HG02571 (cell line): ENCODE results near the gene PINLYP.
"Not testable (repeated sequence)": the region's sequence is repeated elsewhere in the genome, so short reads cannot be mapped to it uniquely, and the experiment has no call there.

Experiments
- ATAC-seq: cut with Tn5 transposase; IDR thresholded peaks from one replicate; pipeline ENCODE4 v1.9.1; 2021; ENCODE audit warnings: mild to moderate bottlenecking, moderate library complexity; ENCODE audit not compliant: unreplicated experiment

PINLYP gene

DNA sequence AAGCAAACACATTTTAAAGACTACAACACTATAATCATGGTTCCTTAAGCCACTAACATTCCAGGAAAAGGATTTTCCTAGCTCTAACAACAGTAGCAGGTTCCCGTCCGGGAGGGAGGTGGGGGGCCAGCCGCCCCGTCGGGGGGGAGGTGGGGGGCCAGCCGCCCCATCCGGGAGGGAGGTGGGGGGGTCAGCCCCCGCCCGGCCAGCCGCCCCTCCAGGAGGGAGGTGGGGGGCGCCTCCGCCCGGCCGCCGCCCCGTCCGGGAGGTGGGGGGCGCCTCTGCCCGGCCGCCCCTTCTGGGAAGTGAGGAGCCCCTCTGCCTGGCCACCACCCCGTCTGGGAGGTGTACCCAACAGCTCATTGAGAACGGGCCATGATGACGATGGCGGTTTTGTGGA lies 27.7 kb upstream of the PINLYP start:
- not testable (repeated sequence) for ATAC-seq

DNA sequence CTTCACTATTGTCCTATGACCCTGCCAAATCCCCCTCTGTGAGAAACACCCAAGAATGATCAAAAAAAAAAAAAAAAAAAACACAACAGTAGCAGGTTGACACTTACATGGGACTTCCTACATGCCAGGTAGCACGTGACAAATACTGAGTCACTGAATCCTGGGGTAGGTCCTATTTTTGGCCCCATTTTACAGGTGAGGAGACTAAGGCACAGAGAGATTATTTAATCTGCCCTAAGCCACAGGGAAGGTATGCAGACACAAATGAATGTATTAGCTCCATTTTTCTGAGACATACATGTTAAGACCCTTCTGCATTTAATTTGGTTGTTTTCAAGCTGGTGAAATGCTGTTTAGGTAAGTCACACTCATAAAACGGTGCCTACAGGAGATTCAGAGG lies 26.9 kb upstream of the PINLYP start:
- ATAC-seq: no peak

DNA sequence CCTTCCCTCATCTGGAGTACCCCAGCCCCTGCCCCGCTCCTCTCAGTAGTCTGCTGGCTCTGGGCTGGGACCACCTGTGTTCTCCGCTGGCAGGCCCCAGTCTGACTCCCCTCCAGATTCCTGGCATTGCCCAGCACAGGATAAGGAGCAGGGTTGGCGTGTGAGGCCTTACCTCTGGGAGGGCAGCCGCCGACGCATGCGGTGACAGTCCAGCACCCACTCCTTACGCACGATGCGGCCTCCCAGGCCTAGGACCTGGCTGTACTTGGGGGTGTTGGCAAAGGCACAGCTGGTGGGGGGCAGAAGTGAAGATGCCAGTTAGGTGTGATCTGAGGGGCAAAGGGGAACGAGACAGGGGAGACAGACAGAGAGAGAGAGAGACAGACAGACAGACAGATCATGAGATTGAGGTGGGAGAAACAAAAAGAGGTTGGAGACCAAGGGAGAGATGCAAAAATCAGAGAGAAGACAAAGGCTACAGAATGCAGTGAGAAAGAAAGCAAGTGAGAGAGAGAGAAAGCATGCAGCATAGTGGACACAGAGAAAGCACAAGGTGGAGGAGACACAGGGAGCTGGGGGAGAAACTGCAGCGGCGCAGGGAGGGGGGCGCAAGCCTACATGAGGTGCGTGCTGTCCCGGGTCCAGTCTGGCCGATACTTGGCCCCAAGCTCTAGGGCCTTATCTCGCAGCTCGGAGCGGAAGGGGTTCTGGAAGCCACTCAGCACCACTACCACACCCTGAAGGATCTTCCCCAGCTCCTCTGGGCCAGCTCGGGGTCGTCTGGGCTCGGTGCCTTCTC lies 24.0 kb upstream of the PINLYP start:
- no peak for ATAC-seq

DNA sequence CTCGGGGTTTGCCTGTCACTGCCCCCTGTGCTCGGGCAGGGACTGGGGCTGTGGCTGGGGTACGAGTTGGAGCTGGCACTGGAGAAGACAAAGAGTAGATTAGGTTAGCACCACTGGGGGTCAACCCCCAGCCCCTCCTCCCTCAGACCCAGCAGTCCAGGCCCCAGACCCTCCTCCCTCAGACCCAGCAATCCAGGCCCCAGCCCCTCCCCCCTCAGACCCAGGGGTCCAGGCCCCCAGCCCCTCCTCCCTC lies 23.5 kb upstream of the PINLYP start:
- ATAC-seq: no peak

DNA sequence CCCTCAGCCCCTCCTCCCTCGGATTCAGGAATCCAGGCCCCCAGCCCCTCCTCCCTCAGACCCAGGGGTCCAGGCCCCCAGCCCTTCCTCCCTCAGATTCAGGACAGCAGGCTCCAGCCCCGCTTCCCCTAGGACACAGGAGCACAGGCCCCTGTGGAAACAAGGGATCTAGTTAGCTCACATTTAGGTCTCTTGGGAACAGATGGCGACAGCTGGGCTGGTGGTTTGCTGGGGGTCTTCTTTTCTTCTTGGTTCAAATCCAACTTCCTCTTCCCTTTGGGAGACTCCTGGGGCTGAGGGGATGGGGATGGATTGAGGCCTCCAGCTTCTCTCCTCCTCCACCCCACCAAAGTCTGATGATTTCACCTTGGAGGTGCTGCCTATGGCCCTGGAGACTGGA lies 23.0 kb upstream of the PINLYP start:
- no peak for ATAC-seq

DNA sequence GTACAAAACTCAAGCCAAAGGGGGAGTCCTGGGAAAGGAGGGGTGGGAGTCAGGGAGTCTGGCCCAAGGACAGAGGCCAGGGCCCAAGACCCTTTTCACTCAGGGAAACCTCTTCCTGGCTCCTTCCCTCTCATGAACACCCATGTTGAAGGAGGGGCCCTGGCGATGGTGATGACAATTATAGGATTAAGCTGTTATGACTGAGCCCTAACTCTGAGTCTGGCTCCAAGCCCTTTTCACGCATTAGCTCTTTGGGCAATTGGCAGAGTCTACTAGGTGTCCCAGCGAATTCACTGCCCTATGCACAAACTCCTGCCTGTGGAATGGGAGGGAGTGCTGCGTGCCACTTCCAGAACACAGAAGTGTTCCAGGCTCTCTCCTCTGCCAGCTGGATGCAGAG lies 21.9 kb upstream of the PINLYP start:
- ATAC-seq: no peak

DNA sequence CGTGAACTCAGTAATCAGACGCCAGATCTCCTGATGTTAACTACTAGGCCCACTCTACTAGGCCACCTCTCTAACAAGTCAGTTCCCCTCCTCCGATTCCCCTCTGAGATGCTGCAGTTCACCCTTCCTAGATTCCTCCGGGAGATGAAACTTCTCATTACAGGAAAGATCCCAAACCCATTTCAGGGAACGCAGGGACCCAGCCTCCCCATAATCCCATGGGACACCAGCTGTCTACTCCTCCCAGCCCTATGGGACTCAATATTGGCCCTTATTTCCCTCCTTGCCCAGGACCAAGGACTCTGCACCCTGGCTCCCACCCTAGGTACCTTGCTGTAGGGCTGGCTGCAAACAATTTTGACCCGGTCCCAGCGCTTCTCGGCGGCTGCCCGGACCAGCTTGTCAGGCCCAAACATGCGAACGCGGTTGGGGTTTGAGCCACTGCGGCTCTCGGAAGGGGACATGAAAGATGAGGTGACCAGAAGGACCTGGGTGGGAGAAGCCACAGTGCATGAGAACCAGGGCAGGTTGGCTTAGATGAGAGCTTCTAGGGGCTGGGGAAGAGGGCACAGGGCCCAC lies 21.2 kb upstream of the PINLYP start:
- ATAC-seq: no peak

DNA sequence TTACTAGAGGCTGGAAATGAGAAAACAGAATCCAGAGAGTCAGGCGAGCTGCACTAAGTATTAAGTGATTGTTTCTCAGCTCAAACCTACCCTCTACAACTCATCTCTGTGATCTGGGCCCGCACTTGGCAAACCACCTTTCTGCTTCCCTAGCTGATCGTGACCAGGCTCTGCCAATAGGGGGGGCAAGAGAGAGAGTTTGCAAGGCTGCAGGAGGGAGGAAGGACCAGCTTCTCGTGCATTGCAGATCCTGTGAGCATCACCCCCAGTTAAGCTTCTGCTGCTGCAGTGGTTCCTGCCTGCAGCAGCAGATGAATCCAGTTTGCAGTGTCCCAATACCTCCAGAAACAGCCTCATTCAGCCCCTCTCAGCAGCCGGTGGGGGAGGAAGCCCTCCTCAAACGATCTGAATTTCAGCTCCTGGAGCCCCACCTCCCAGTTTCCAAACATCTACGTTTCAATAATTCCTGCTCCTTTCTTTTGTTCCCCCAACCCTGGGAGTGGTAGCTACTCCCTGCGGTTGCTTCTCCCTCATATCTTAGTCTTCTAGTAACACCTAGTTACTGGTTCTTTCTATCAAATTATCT lies 20.3 kb upstream of the PINLYP start:
- ATAC-seq: no peak

DNA sequence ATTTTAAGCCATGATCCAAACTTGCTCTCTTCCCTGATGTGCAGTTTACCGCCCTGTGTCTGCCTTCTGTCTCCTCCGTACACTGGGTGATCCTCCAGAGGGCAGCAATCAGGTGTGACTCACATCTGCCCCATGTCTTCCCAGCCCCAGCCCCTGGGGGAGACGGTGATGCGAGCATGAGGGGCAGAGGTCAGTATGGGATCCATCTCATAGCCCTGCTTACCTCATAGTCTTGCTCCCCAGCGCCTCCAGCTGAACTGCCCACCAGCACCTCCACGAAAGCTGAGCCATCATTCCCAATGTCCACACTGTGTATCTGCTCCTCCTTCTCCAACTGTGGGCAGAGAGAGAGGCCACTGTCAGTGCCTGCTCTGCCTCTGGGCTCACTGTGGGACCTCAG lies 14.9 kb upstream of the PINLYP start:
- ATAC-seq: no peak

DNA sequence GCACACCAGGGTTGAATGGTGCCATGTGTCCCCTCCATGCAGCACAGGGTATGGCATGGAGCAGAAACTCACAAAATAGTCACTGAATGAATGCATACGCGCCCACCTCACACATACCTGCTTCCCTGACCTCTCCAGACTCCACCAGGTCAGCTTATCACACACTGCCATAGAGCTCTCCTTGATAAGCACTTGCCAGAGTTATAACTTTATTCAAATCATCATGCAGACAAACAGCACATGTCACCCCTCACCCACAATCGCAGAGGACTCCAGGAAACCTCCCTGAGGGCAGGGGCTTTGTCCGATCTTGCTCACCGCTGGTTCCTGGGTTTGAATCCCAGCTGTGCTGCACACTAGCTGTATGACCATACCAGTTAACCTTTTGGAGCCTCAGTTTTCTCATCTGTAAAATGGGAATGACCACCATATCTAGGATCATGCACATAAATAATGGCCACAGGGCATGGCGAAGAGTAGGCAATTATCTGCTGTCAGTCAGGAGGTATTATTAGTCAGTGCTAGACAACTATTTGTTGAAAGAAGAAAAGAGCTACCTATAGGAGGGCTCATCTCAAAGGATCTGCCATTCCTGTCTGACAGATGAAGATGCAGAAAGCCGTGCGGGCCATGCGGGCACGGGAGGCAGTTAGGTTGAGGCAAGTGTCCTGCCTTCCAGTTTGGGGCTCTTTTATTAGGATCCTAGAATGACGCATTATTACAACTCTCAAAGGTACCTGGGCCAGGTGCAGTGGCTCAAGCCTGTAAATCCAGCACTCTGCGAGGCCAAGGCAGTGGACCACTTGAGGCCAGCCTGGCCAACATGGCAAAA lies 14.2 kb upstream of the PINLYP start:
- no peak for ATAC-seq

DNA sequence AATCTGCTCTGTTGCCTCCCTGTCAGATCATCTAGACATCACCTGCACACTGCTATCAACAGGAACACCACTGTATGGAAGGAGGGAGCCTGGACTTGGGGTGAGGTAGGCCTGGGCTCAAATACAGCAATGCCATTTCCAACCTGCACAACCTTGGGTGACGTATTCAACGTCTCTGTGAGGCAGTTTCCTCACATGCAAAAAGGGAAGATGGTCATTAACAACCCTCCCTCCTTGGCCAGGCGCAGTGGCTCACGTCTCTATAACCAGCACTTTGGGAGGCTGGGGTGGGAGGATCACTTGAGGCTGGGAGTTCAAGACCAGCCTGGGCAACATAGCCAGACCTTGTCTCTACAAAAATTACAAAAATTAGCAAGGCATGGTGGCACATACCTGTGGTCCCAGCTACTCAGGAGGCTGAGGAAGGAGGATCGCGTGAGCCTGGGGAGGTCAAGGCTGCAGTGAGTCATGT lies 13.3 kb upstream of the PINLYP start:
- no peak for ATAC-seq

DNA sequence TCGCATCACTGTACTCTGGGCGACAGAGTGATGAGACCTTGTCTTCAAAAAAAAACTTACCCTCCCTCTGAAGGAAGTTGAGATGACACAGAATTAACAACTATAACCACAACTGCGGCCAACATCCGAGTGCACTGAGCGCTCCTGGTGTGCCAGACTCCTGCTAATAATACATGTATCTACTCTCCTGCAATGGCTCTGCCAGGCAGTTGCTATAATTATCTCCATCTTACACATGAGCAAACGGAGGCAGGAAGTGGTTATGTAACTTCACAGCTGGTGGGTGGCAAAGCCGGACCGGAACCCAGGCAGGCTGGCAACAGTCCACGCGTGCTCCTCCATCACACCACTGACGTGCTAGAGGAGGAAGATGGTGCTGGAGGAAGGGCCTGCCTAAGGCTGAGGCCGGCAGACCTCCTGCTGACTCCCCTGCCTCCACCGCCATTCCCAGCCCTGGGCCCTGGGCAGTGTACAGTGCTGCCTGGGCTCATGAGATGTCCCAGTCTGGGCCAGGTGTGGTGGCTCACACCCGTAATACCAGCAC lies 12.8 kb upstream of the PINLYP start:
- no peak for ATAC-seq

DNA sequence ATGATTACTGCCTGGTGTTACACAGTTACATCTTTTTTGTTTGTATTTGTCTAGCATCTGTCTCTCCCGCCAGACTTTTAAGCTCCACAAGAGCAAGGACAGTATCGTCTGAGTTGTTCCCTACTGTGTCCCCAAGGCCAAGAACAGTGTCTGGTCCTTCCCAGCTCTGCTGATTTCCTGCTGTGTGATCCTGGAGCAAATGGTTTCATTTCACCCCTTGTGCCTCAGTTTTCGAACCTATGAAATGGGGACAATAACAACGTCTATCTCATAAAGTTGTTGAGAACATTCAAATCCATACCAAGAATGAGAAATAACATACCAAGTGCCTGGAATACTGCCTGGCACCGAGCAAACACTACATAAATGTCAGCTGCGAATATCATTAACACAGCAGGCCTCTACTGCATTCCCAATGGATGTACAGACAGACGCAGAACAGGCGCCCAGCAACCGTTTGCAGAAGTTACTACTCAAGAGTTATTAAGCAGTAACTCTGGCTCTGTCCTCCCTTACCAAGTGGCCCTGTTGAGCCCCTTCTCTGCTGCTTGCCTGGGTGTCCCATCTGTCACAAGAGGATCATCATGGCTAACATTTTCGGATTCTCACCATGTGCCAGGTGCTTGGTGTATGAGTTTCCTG lies 11.7 kb upstream of the PINLYP start:
- no peak for ATAC-seq

DNA sequence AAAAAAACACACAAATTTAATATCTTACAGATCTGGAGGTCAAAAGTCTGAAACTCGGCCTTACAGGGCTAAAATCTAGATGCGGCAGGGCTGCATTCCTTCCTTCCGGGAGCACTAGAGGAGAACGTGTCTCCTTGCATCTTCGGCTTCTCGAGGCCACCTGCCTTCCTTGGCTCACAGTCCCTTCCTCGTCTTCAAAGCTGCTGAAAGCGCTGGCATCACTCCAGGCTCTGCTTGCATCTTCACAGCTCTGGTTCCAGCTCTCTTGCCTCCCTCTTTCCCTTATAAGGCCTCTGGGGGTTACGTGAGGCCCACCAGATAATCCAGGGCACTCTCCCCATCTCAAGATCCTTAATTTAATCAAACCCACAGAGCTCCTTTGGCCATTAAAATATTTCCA lies 10.8 kb upstream of the PINLYP start:
- ATAC-seq: no peak

DNA sequence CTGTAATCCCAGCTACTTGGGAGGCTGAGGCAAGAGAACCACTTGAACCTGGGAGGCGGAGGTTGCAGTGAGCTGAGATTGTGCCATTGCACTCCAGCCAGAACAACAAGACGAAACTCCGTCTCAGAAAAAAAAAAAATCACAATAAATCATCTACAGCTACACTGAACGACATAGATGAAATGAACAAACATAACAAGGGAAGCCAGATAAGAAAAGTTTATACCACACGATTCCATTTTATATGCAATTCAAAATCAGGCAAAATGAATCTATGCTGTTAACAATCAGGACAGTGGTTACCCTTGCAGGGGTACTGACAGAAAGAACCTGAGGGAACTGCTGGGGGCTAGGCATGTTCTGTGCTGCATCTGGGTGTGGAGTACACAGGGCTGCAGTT lies 5.9 kb upstream of the PINLYP start:
- no peak for ATAC-seq

DNA sequence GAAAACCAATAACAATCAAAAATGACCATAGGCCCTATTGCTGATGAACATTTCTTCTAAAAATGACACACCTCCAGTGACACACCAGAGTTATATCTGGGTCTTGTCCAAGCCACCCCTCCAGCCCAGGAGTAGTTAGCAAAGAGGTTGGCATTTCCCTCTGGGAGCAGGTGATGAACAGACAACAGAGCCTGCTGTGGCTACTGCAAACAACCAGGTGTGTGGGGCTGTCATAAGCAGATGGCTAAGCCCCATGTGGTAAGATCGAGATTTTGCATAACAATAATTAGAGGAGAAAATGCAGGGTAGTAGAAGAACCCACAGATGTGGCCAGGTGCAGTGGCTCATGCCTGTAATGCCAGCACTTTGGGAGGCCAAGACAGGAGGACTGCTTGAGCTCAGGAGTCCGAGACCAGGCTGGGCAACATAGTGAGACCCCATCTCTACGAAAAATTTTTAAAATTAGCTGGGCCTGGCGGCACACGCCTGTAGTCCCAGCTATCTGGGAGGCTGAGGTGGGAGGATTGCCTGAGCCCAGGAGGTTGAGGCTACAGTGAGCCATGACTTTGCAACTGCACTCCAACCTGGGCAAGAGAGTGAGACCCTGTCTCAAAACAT lies 5.3 kb upstream of the PINLYP start:
- ATAC-seq: no peak

DNA sequence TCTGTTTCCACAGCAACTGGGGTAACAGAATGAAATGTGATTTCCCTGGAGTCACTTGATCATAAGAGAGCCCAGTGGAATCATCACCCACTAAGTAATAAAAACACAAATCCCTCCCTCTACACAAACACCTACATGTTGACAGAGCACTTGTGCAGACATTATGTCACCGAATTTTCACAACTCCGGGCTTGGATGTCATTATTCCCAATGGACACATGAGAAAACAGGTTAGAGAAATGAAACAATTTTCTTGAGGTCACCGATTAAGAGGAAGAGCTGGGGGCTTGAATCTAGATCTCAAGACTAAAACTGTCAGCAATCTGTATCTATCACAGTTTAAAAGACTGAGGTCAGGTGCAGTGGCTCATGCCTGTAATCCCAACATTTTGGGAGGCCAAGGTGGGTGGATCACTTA lies 3.4 kb upstream of the PINLYP start:
- ATAC-seq: no peak

DNA sequence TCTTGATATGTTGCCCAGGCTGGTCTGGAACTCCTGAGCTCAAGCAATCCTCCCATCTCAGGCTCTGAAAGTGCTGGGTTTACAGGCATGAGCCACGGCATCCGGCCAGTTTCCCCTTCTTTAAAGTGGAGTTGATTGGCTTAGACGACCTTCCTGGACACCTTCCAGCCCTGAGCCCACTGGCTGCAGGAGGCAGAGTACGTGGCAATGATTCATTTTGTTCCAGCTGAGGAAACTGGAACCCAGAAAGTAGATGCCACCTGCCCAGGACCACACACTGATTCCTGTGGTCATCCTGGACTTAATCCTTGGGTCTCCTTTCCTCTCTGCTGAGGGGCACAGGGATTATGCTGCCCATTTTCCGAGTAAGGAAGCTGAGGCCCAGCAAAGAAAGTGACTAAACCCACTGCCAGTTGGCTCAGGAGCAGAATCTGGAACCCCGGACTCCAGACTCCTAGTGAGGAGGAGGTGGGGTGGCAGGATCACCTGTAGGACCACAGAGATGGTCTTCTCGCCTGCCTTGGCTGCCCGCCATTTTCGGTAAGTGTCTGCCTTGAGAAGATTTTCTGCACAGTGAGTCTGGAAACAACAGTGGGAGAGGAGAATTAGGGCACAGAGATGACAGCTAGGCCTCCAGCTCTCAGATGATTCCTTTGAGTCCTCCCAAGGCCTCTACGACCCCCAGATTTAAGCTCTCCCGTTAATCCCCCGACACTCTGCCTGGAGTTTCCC lies 1.0 kb upstream of the PINLYP start:
- no peak for ATAC-seq

DNA sequence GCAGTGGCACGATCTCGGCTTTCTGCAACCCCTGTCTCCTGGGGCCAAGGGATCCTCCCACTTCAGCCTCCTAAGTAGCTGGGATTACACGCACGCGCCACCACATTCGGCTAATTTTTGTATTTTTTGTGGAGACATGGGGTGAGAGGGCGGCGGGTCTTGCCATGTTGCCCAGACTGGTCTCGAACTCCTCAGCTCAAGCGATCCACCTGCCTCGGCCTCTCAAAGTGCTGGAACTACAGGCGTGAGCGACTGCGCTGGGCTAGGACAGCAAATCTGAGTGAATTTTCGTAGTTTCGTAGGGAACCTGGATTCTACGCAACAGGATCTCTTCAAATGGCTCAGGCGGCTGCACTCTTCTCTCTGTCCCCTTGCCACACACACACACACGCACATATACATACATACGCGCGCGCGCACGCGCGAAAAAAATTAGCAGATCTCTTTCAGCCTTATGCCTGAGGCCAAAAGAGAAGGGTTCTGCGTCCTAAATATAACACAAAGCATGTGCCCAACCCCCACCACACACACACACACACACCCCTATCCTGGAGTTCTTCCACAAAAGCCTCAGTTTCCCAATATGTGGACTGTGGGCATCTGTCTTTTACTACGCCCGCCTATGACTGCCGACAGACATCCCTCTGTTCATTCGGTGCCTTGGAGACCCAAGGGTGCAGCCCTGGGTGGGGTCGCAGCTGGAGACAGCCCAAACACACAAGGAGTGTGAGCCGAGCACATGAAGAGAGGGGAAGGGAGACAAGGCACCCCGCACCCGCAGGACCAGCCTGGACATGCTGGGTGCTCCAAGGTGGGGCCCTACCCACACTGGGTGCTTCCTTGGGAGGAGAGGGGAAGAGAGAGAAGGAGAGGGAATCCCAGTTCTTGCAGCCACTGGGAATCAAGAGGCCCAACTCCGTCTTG lies 616 bp downstream of the PINLYP start:
- no peak for ATAC-seq
